GM18511 (cell line): ENCODE data around the gene VENTX.

Experiments used
- ATAC-seq: cut with Tn5 transposase; IDR thresholded peaks from one replicate; pipeline ENCODE4 v1.9.1; 2021; ENCODE audit warnings: mild to moderate bottlenecking, moderate library complexity; ENCODE audit not compliant: unreplicated experiment

VENTX gene

DNA sequence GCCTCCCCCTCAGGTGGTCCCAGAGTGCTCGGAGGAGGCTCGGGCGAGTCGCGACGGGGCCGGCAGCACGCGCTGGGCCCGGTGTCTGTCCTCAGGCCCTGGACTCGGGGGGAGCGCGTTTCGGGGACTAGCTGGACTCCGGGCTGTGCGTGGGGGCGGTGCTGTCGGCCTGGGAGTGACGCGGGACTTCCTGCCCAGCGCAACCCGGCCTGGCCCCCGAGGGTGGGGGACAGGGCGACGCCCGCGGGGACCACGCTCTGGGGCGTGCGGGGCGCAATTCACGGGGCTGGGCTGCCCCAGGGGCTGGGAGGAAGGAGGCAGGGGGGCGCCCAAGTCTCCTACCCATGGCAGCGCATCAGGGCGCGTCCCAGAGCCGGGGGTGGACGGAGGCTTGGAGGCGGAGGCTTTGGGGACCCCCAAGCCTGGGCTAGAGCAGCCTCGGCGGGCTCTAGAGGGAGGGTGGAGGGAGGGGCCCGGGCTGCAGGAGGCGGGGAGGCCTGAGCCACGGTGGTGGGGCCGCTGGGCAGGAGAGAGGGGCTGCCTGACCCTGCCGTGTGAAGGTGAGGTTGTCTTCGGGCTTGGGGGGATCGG lies 2.3 kb upstream of the VENTX start:
- no peak for ATAC-seq

DNA sequence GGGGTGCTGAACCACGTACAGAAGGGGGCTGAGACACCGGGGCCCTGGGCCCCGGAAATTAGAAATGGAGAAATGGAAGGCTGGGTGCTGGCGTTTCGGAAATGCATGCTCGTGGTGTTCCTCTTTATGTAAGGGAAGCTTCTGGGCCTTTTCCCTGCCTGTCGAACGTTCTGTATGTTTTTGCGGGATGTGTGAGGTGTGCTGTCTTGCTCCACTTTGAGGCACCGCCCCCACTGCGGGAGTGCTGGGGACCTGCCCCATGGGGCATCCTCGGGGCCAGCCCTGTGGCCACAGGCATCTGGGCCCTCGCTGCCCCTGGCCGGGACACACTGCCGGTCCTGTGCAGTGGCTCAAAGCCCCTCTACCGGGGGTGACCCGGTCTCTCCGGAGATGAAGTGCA lies 1.7 kb upstream of the VENTX start:
- no peak for ATAC-seq

DNA sequence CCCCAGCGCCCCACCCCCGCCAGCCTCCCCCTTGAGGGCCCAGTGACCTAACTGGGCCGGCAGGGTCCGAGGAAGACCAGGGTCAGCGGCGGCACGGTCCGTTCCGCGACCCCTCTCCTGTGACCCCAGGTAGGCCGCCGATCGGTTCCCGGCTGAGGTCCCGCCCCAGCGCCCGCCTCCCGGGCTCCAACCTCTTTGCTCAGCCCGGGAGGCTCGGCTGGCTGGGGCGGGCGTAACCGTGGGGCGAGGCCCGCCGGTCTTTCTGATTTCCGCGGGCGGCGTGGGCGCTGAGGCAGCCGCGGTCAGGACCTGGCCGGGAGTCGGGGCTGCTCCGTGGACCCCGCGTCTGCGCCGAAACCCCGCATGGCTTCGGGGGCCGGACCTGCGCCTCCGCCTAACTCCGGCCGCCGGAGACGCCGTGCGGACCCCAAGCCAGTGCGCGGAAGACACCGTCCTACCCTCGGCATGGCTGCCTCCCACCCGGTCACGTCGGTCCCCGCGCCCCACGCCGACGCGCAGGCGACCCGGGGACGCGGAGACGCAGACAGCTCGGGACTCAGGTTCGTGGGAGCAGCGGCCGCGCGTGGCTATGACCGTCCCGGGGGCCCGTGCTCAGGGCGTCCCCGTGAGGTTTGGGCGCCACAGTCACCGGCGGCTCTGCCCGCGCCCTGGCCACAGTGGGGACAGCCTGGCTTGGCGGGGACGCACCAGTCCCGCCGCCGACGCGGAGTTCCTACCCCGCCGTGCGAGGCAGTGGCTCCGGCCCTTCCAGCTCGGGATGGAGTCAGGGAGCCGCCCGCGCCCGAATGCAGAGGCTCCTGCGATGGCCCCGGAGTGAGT lies 1.0 kb upstream of the VENTX start:
- no peak for ATAC-seq

- no peak for ATAC-seq
Observed at GRCh38 chr10:133237241-133237587, 441 bp upstream of the VENTX start.

DNA sequence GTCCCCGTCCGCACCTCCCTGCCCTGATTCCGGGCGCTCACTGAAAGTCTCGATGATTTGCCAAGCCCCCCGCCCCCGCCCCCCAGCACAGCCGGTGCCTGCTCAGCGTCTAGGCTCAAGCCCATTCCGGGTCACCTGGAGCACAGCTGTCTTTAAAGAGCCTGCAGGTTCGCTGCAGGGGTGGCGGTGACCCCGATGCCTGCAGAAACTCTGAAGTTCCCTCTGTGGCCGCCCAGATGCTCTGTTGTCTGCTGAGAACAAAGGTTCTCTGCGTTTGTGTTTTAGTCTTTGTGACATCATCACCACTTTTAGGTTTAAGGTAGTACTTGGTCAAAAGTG lies 780 bp downstream of the VENTX start:
- no peak for ATAC-seq

DNA sequence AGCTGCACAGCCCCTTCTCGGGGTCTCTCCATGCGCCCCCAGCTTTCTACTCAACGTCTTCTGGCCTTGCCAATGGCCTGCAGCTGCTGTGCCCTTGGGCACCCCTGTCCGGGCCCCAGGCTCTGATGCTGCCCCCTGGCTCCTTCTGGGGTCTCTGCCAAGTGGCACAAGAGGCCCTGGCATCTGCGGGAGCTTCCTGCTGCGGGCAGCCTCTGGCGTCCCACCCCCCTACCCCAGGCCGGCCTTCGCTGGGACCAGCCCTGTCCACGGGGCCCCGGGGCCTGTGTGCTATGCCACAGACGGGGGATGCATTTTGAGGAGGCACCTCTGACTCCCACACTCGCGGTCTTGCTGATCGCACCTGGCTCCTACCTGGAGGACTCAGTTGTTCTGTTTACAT lies 2.3 kb downstream of the VENTX start:
- ATAC-seq = no peak

DNA sequence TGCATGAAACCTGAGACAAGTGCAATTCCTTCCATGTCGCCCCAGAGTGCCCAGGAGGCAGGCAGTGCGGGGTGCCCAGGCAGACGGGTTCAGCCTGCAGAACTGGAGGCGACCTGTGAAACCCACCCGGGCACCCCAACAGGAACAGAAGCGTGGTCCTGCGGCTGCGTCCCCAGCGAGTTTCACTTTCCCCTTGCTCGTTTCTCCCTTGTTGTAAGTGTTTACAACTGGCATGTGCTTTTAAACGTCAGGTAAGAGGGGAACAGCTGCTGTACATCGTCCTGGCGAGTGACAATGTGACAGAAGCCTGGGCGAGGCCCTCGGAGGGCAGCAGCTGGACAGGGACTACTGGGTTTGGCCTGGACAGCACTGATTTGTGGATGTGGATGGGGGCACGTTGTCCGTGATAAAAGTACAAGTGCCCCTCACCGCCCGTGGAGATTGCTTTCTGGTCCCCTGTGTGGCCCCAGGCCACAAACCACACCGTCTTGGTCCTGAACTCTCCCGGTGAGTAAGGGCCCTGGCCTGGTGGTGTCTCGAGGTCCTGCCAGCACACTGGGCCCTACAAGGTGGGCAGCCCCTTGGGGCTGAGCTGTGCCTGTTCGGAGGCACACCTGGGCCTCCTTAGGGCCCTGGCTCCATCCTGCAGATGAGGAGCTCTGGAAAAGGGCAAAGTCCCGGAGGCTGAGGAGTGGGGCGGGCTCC lies 4.0 kb downstream of the VENTX start:
- ATAC-seq = peak; percentile 72

GRCh38 chr10:133242611-133243356 lies 5.1 kb downstream of the VENTX start:
- no peak for ATAC-seq

- ATAC-seq = no peak
Observed at GRCh38 chr10:133243593-133243992, 5.9 kb downstream of the VENTX start.

- ATAC-seq = no peak
Observed at GRCh38 chr10:133245439-133246235, 8.0 kb downstream of the VENTX start.

GRCh38 chr10:133246236-133246626 lies 8.6 kb downstream of the VENTX start:
- ATAC-seq = no peak

DNA sequence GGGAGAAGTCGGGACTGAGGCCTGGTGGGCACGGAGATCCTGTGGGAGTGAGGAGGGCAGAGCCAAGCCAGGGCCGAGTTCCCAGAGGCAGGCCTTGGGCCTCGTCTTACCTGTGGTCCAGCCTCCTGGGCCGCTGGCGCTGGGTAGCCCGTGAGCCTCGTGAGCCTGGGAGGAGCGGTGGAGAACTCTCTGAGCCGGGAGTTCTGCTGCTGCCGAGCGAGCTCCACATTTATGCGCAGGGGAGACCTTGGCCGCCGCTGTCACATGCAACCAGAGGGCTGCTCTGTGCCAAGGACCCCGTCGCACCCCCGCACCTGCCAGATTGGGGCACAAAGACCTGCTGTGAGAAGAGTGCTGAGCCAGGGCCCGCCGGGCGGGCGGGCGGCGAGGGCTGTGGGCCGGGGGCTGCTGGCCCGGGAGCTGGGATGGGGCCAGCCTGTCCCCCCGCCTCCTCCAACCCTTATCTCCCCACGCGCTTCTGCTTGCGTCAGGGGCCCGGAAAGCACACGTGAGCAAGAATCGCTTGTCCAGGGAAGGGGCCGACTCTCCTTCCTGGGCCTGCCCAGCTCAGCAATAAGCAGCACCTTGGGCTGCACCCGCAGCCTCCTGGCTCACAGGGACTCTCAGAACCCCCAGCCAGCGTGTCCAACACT lies 10.2 kb downstream of the VENTX start:
- ATAC-seq = no peak

DNA sequence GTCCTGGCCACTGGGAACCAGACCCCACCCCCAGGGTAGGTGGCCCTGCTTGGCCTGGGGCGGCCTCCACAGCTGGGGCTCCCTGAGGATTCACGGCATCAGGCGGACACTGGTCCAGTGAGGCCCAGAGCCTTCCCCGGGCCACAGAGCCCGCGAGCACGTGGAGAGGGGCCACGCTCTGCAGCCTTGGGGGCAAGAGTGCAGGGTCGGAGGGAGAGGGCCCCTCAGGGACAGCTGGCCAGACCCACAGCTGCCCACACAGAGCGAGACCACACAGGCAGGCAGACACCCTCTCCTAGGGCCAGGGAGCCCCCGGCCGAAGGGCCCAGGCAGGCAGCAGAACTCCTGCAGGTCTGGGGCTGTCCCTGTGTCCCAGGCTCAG lies 10.7 kb downstream of the VENTX start:
- no peak for ATAC-seq

DNA sequence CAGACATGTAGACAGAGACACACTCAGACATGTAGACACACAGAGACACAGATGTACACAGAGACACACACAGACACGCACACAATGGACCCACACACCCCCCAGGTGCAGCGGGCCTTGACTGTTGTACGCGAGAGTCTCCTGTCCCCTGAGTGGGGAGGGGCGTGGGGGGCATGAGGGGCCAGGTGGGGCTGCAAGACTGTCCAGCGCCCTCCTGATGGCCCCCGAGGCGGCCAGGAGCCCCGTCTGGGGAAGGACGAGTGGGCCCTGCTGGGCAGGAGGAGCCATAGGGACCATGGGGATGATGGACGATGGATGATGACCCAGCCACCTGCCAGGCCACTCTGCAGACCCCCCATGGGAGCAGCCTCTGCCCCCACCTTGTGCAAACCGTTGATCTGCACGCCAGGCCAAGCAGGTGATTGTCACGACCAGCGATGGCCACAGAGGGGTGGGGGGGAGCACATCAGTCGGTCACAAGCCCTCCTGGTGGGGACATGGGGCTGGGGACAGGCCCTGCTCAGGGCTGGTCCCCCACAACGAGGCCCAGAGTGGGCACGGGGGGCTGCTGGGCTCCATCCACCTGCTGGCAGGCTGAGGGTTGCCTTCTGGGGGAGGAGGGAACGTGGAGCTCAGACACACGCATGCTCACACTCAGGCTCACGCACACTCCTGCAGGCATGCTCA lies 11.6 kb downstream of the VENTX start:
- ATAC-seq = no peak

GRCh38 chr10:133249975-133250754 lies 12.5 kb downstream of the VENTX start:
- ATAC-seq = no peak

GRCh38 chr10:133251388-133252222 lies 13.9 kb downstream of the VENTX start:
- no peak for ATAC-seq

DNA sequence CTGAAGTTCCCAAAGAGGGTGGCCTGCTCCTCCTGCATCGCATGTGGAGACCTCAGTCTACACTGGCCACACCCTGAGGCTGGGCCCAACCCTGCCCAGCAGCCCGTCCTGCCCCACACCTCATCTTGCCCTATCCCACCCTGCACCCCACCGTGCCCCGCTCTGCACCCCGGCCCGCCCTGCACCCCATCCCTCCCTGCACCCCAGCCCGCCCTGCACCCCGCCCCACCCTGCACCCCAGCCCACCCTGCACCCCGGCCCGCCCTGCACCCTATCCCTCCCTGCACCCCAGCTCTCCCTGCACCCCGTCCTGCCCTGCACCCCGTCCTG lies 14.5 kb downstream of the VENTX start:
- ATAC-seq = no peak

DNA sequence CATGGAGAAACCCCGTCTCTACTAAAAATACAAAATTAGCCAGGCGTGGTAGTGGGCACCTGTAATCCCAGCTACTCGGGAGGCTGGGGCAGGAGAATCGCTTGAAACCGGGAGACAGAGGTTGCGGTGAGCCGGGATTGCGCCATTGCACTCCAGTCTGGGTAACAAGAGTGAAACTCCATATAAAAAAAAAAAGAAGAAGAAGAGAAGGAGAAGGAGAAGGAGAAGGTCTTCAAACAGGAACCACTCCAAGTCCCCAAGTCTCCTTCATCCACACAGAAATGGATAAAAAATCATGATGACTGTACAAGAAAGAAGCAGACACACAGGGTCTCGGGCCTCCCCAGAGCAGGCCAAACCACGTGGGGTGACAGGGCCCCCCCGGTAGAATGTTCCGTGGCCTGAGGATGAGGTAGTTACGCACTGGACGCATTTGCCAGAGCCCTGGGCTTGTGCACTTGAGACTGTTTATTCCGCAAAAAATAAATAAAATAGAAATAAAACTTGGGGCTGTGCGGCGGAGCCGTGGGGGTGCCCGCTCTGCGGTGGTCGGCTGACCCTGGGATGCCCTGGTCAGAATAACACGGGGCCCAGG lies 15.8 kb downstream of the VENTX start:
- no peak for ATAC-seq
